HepG2 (cell line): ENCODE measurements around the gene CDK14. TPM values are rescaled to one million over a fixed set of nuclear protein-coding genes. Genes with fewer than 3 reads are reported as not detected.

Experiments used
- CERS6 ChIP-seq: sonication (generic); formaldehyde crosslinking; IDR thresholded peaks from 2 replicates; pipeline ENCODE4 v1.5.0; 2020; ENCODE audit warnings: missing genetic modification reagents
- KMT2A ChIP-seq: sonication (generic); formaldehyde crosslinking; IDR thresholded peaks from 2 replicates; pipeline ENCODE4 v1.4.0; 2020; ENCODE audit warnings: missing genetic modification reagents
- MBD4 ChIP-seq: IDR thresholded peaks from 2 replicates; pipeline ENCODE4 v1.6.1; 2012; ENCODE audit warnings: low read length, inconsistent platforms, borderline replicate concordance
- SATB2 ChIP-seq: sonication (generic); formaldehyde crosslinking; IDR thresholded peaks from 2 replicates; pipeline ENCODE4 v1.5.0; 2020; ENCODE audit warnings: missing genetic modification reagents
- TEAD2 ChIP-seq: sonication (generic); formaldehyde crosslinking; IDR thresholded peaks from 2 replicates; pipeline ENCODE4 v1.9.0; 2021; ENCODE audit warnings: missing genetic modification reagents
- YEATS4 ChIP-seq: sonication (generic); formaldehyde crosslinking; IDR thresholded peaks from 2 replicates; pipeline ENCODE4 v1.4.0; 2020; ENCODE audit warnings: missing genetic modification reagents, borderline replicate concordance
- ZBTB46 ChIP-seq: sonication (generic); formaldehyde crosslinking; IDR thresholded peaks from 2 replicates; pipeline ENCODE4 v1.4.0; 2020; ENCODE audit warnings: mild to moderate bottlenecking, missing genetic modification reagents, borderline replicate concordance
- ZMYM3 ChIP-seq: sonication (generic); formaldehyde crosslinking; IDR thresholded peaks from 2 replicates; pipeline ENCODE4 v1.5.1; 2020; ENCODE audit warnings: mild to moderate bottlenecking, missing genetic modification reagents
- ZNF160 ChIP-seq: sonication (generic); formaldehyde crosslinking; IDR thresholded peaks from 2 replicates; pipeline ENCODE4 v1.8.0; 2022; ENCODE audit warnings: mild to moderate bottlenecking, inconsistent platforms, missing genetic modification reagents
- ZNF234 ChIP-seq: sonication (generic); formaldehyde crosslinking; conservative IDR thresholded peaks from 2 replicates; pipeline ENCODE4 v1.5.1; 2020; ENCODE audit warnings: mild to moderate bottlenecking, missing genetic modification reagents
- ZNF337 ChIP-seq: sonication (generic); formaldehyde crosslinking; IDR thresholded peaks from 2 replicates; pipeline ENCODE4 v1.5.1; 2020; ENCODE audit warnings: missing genetic modification reagents, low read depth, mild to moderate bottlenecking, borderline replicate concordance
- ZNF343 ChIP-seq: sonication (generic); formaldehyde crosslinking; IDR thresholded peaks from 2 replicates; pipeline ENCODE4 v1.4.0; 2020; ENCODE audit warnings: mild to moderate bottlenecking, missing genetic modification reagents
- ZNF530 ChIP-seq: sonication (generic); formaldehyde crosslinking; IDR thresholded peaks from 2 replicates; pipeline ENCODE4 v1.5.0; 2020; ENCODE audit warnings: low read depth, mild to moderate bottlenecking, missing genetic modification reagents
- ZNF839 ChIP-seq: sonication (generic); formaldehyde crosslinking; IDR thresholded peaks from 2 replicates; pipeline ENCODE4 v1.4.0; 2020; ENCODE audit warnings: missing genetic modification reagents, mild to moderate bottlenecking, borderline replicate concordance
- polyA plus RNA-seq, 8 experiments: library from polyadenylated mRNA; depleted of rRNA in 3 of 8; stranded (reverse) in 7 of 8; unstranded in 1 of 8; fragments of >200 nt; fragmentation: Illumina TruSeq in 4 of 8; extraction: Trizol in 4 of 8; gene quantifications; 2 replicates each; pipeline versions ENCODE4 v1.2.1 to v1.2.3, GENCODE V29; 2011 to 2016; ENCODE audit warnings: low read depth in 4 of 8, missing spikeins in 1 of 8, mixed read lengths in 1 of 8; ENCODE audit not compliant: insufficient read depth in 1 of 8
- total RNA-seq, 5 experiments: library from RNA; depleted of rRNA; stranded (reverse); fragments of >200 nt; fragmentation: Illumina TruSeq; extraction: Trizol; gene quantifications; 2 replicates each; pipeline ENCODE4 v1.2.3, GENCODE V29; 2016; ENCODE audit warnings: low read depth in 1 of 5
- TF ChIP-seq, protein P1 (sequence below), 2 experiments: sonication (generic) in 1 of 2; formaldehyde crosslinking in 1 of 2; IDR thresholded peaks; 2 replicates each; pipeline versions ENCODE4 v1.4.0 to v1.6.1; 2018 to 2020; ENCODE audit warnings: missing genetic modification reagents in 2 of 2, borderline replicate concordance in 1 of 2, low read depth in 1 of 2, mild to moderate bottlenecking in 1 of 2, missing biosample characterization in 1 of 2
- TF ChIP-seq, protein P2 (sequence below): IDR thresholded peaks from 2 replicates; pipeline ENCODE4 v1.6.1; 2018; ENCODE audit warnings: missing genetic modification reagents
- TF ChIP-seq, protein P3 (sequence below): sonication (generic); formaldehyde crosslinking; IDR thresholded peaks from 2 replicates; pipeline ENCODE4 v1.5.0; 2020; ENCODE audit warnings: mild to moderate bottlenecking, missing genetic modification reagents
- TF ChIP-seq, protein P4 (sequence below): sonication (generic); formaldehyde crosslinking; IDR thresholded peaks from 2 replicates; pipeline ENCODE4 v1.8.1; 2023; ENCODE audit warnings: mild to moderate bottlenecking, missing genetic modification reagents

Gene CDK14
- total and polyA plus RNA-seq, 2 of the 13 experiments (the other 11 are each of a cell fraction or from before 2014, with no cell fraction given): 0.26 to 0.71 TPM

DNA sequence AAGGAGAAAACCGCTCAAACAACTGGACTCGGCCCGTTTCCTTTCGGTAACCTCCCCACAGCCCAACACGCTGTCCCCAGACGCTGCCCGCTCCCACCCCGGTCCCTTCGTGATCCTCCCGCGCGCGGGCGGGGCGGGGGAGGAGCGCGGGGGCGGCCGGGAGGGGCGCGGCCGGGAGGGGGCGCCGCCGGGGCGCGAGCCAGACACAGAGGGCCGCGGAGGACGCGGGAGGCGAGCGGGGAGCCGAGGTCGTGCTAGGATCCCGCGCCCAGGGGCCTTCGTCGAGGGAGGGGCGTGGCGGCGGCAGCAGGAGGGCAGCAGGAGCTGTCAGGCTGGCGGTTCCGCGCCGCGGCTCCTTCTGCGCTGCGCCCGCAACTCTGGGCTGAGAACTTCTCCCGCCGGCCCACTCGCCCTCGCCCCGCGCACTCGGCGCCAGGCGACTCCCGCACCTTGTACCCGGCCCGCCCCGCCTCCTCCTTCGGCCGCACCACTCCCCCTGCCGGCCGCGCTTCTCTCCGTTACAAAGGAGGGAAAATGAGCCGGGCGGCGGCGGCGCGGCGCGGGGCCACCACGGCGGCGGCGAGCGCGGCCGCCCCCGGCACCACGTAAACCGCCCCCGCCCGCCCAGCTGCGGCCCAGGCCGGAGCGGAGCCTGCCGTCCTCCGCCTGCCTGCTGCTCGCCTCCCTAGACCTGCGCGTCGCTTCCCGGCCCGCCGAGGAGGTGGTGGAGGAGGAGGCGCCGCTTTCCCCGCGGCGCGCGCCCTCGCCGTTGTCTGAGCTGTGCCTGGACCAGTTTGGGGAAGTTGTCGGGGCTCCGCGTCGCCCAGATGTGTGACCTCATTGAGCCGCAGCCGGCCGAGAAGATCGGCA is at the start of gene CDK14 (continued):
- TF ChIP-seq ZNF337 (no peak), ZBTB46 (CRISPR knock-in tag) (no peak), ZNF160 (CRISPR knock-in tag) (no peak), ZMYM3 (no peak), TEAD2 (no peak), KMT2A (CRISPR knock-in tag) (no peak), ZNF839 (CRISPR knock-in tag) (no peak), CERS6 (no peak), SATB2 (CRISPR knock-in tag) (no peak), MBD4 (no peak), YEATS4 (CRISPR knock-in tag) (peak; percentile 70; the same call in 1 of the 2 replicates), ZNF343 (CRISPR knock-in tag) (no peak), ZNF234 (CRISPR knock-in tag) (0 out of 2 replicates have a peak, but pooled peaks have one; percentile 30), ZNF530 (CRISPR knock-in tag) (no peak)
- TF ChIP-seq, protein P1, sequence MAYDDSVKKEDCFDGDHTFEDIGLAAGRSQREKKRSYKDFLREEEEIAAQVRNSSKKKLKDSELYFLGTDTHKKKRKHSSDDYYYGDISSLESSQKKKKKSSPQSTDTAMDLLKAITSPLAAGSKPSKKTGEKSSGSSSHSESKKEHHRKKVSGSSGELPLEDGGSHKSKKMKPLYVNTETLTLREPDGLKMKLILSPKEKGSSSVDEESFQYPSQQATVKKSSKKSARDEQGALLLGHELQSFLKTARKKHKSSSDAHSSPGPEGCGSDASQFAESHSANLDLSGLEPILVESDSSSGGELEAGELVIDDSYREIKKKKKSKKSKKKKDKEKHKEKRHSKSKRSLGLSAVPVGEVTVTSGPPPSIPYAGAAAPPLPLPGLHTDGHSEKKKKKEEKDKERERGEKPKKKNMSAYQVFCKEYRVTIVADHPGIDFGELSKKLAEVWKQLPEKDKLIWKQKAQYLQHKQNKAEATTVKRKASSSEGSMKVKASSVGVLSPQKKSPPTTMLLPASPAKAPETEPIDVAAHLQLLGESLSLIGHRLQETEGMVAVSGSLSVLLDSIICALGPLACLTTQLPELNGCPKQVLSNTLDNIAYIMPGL (CRISPR knock-in tag; IDR thresholded peaks at IDR 0.05; ENCODE audit: borderline replicate concordance in 1 of 2, low read depth in 1 of 2): peak in 1 of 2 experiments; percentile 57; a peak in 1 of 4 replicates
- TF ChIP-seq, protein P2, sequence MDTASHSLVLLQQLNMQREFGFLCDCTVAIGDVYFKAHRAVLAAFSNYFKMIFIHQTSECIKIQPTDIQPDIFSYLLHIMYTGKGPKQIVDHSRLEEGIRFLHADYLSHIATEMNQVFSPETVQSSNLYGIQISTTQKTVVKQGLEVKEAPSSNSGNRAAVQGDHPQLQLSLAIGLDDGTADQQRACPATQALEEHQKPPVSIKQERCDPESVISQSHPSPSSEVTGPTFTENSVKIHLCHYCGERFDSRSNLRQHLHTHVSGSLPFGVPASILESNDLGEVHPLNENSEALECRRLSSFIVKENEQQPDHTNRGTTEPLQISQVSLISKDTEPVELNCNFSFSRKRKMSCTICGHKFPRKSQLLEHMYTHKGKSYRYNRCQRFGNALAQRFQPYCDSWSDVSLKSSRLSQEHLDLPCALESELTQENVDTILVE (CRISPR knock-in tag): no peak
- TF ChIP-seq, protein P3, sequence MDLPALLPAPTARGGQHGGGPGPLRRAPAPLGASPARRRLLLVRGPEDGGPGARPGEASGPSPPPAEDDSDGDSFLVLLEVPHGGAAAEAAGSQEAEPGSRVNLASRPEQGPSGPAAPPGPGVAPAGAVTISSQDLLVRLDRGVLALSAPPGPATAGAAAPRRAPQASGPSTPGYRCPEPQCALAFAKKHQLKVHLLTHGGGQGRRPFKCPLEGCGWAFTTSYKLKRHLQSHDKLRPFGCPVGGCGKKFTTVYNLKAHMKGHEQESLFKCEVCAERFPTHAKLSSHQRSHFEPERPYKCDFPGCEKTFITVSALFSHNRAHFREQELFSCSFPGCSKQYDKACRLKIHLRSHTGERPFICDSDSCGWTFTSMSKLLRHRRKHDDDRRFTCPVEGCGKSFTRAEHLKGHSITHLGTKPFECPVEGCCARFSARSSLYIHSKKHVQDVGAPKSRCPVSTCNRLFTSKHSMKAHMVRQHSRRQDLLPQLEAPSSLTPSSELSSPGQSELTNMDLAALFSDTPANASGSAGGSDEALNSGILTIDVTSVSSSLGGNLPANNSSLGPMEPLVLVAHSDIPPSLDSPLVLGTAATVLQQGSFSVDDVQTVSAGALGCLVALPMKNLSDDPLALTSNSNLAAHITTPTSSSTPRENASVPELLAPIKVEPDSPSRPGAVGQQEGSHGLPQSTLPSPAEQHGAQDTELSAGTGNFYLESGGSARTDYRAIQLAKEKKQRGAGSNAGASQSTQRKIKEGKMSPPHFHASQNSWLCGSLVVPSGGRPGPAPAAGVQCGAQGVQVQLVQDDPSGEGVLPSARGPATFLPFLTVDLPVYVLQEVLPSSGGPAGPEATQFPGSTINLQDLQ (CRISPR knock-in tag): no peak
- TF ChIP-seq, protein P4, sequence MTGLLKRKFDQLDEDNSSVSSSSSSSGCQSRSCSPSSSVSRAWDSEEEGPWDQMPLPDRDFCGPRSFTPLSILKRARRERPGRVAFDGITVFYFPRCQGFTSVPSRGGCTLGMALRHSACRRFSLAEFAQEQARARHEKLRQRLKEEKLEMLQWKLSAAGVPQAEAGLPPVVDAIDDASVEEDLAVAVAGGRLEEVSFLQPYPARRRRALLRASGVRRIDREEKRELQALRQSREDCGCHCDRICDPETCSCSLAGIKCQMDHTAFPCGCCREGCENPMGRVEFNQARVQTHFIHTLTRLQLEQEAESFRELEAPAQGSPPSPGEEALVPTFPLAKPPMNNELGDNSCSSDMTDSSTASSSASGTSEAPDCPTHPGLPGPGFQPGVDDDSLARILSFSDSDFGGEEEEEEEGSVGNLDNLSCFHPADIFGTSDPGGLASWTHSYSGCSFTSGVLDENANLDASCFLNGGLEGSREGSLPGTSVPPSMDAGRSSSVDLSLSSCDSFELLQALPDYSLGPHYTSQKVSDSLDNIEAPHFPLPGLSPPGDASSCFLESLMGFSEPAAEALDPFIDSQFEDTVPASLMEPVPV: no peak
